ENCODE measurements around the gene PLTP. TPM values are rescaled to one million over a fixed set of nuclear protein-coding genes. Genes with fewer than 3 reads are reported as not detected.

Gene PLTP
- total and polyA plus RNA-seq, 2 of the 13 experiments (the other 11 are each of a cell fraction or from before 2014, with no cell fraction given) = 16.9 to 28.6 TPM

DNA sequence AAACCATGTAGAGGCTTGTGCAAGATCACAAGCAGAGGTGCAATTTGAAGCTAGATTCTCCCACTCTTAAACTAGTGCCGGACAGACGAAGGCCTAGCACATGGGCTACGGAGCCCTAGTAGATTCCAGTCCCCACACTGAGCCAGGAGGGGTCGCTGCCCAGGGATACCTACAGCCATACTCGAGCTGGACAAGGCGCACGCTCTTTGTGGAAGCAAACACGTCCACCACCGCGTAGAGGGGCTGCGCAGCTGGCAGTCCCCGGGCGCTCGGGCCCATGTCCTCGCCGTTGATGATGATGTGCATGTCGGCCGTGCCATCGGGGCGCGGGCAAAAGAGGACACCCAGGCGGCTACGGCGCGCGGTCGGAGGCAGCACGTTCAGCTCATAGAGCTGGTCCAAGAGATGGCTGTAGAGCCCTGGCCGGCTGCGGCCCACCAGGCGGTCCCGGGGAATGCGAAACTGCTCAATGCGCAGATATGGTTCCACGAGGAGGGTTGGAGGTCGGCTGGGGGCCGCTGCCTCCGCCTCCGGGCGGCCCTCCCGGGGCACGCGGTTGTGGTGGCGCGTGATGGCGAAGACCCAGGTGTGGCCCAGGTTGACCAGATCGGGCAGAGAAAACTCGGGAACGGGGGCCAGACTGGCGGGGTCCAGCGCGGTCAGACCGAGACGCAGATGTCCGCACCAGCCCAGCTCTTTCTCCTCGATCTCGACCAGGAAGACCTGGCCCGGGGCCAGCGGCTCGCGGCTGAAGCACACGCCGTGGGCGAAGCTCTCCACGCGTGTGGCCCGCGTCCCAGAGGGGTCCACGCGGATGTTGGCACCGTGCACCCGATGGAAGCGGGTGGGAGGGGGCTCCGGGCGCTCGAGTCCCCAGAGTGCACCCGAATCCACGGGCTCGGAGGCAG is 21.6 kb downstream of the PLTP start (continued):
- TF ChIP-seq, protein P1, sequence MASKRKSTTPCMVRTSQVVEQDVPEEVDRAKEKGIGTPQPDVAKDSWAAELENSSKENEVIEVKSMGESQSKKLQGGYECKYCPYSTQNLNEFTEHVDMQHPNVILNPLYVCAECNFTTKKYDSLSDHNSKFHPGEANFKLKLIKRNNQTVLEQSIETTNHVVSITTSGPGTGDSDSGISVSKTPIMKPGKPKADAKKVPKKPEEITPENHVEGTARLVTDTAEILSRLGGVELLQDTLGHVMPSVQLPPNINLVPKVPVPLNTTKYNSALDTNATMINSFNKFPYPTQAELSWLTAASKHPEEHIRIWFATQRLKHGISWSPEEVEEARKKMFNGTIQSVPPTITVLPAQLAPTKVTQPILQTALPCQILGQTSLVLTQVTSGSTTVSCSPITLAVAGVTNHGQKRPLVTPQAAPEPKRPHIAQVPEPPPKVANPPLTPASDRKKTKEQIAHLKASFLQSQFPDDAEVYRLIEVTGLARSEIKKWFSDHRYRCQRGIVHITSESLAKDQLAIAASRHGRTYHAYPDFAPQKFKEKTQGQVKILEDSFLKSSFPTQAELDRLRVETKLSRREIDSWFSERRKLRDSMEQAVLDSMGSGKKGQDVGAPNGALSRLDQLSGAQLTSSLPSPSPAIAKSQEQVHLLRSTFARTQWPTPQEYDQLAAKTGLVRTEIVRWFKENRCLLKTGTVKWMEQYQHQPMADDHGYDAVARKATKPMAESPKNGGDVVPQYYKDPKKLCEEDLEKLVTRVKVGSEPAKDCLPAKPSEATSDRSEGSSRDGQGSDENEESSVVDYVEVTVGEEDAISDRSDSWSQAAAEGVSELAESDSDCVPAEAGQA (IDR thresholded peaks at IDR 0.05; ENCODE audit: low read depth) = no peak
- TF ChIP-seq, protein P1 (CRISPR knock-in tag; IDR thresholded peaks at IDR 0.05; ENCODE audit: borderline replicate concordance) = no peak
- TF ChIP-seq ZBTB3 (CRISPR knock-in tag; IDR thresholded peaks at IDR 0.05; ENCODE audit: borderline replicate concordance, low read depth) = no peak; the same call in 1 of the 2 replicates
- no peak; the same call in 1 of the 2 replicates for TF ChIP-seq PBX3 (CRISPR knock-in tag; IDR thresholded peaks at IDR 0.05; ENCODE audit: borderline replicate concordance)
- TF ChIP-seq, protein P2, sequence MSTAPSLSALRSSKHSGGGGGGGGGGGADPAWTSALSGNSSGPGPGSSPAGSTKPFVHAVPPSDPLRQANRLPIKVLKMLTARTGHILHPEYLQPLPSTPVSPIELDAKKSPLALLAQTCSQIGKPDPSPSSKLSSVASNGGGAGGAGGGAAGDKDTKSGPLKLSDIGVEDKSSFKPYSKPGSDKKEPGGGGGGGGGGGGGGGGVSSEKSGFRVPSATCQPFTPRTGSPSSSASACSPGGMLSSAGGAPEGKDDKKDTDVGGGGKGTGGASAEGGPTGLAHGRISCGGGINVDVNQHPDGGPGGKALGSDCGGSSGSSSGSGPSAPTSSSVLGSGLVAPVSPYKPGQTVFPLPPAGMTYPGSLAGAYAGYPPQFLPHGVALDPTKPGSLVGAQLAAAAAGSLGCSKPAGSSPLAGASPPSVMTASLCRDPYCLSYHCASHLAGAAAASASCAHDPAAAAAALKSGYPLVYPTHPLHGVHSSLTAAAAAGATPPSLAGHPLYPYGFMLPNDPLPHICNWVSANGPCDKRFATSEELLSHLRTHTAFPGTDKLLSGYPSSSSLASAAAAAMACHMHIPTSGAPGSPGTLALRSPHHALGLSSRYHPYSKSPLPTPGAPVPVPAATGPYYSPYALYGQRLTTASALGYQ (CRISPR knock-in tag; IDR thresholded peaks at IDR 0.05) = no peak
- TF ChIP-seq, protein P3, sequence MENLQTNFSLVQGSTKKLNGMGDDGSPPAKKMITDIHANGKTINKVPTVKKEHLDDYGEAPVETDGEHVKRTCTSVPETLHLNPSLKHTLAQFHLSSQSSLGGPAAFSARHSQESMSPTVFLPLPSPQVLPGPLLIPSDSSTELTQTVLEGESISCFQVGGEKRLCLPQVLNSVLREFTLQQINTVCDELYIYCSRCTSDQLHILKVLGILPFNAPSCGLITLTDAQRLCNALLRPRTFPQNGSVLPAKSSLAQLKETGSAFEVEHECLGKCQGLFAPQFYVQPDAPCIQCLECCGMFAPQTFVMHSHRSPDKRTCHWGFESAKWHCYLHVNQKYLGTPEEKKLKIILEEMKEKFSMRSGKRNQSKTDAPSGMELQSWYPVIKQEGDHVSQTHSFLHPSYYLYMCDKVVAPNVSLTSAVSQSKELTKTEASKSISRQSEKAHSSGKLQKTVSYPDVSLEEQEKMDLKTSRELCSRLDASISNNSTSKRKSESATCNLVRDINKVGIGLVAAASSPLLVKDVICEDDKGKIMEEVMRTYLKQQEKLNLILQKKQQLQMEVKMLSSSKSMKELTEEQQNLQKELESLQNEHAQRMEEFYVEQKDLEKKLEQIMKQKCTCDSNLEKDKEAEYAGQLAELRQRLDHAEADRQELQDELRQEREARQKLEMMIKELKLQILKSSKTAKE (CRISPR knock-in tag; IDR thresholded peaks at IDR 0.05; ENCODE audit: borderline replicate concordance) = peak; percentile 32; the same call in 1 of the 2 replicates
- TF ChIP-seq MYNN (CRISPR knock-in tag; IDR thresholded peaks at IDR 0.05; ENCODE audit: low read depth) = no peak; the same call in 1 of the 2 replicates
- no peak for TF ChIP-seq ADNP (CRISPR knock-in tag; IDR thresholded peaks at IDR 0.05)
- 0 out of 2 replicates have a peak, but pooled peaks have one; percentile 40 for TF ChIP-seq ZNF143 (CRISPR knock-in tag; IDR thresholded peaks at IDR 0.05)
- no peak for TF ChIP-seq SRSF1 (optimal IDR thresholded peaks at IDR 0.05; ENCODE audit: low read depth, low read length)
- TF ChIP-seq, protein P4, sequence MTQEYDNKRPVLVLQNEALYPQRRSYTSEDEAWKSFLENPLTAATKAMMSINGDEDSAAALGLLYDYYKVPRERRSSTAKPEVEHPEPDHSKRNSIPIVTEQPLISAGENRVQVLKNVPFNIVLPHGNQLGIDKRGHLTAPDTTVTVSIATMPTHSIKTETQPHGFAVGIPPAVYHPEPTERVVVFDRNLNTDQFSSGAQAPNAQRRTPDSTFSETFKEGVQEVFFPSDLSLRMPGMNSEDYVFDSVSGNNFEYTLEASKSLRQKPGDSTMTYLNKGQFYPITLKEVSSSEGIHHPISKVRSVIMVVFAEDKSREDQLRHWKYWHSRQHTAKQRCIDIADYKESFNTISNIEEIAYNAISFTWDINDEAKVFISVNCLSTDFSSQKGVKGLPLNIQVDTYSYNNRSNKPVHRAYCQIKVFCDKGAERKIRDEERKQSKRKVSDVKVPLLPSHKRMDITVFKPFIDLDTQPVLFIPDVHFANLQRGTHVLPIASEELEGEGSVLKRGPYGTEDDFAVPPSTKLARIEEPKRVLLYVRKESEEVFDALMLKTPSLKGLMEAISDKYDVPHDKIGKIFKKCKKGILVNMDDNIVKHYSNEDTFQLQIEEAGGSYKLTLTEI (CRISPR knock-in tag; conservative IDR thresholded peaks at IDR 0.05) = no peak
- no peak for TF ChIP-seq REL (CRISPR knock-in tag; conservative IDR thresholded peaks at IDR 0.05)

All from HepG2 (cell line).